ENCODE results near the gene NUDC. TPM values are rescaled to one million over a fixed set of nuclear protein-coding genes. Genes with fewer than 3 reads are reported as not detected.
"Not testable (repeated sequence)": the region's sequence is repeated elsewhere in the genome, so short reads cannot be mapped to it uniquely, and the experiment has no call there.

Gene NUDC
- total RNA-seq, 6 experiments from 2014 or later: 69.1 to 92.6 (median 87.6) TPM

GRCh38 chr1:26938659-26939025, 17.1 kb downstream of the NUDC start:
- no peaks in the 10 kb centered on the region for H3K9me3 Mint-ChIP-seq
- TF ChIP-seq CTCF (IDR thresholded peaks at IDR 0.05): no peak
- H3K36me3 Mint-ChIP-seq (ENCODE audit: low read depth): peaks cover 33% of the 10 kb centered on the region
- no peak overlapping the region; the same call in 1 of the 2 replicates for H3K27ac Mint-ChIP-seq
- no peak for DNase-seq
- H3K4me1 Mint-ChIP-seq (ENCODE audit: low read depth): peaks cover 14% of the 10 kb centered on the region
- H3K27me3 Mint-ChIP-seq (ENCODE audit: insufficient read depth): no peaks in the 10 kb centered on the region; the same call in 1 of the 2 replicates
- no peak overlapping the region for H3K4me3 Mint-ChIP-seq

GRCh38 chr1:26941311-26941710, 19.8 kb downstream of the NUDC start:
- no peaks in the 10 kb centered on the region; the same call in 1 of the 2 replicates for H3K27me3 Mint-ChIP-seq (ENCODE audit: insufficient read depth)
- H3K36me3 Mint-ChIP-seq (ENCODE audit: low read depth): peaks cover 39% of the 10 kb centered on the region
- no peak overlapping the region for H3K4me3 Mint-ChIP-seq
- TF ChIP-seq CTCF (IDR thresholded peaks at IDR 0.05): no peak
- H3K9me3 Mint-ChIP-seq: no peaks in the 10 kb centered on the region
- H3K27ac Mint-ChIP-seq: no peak overlapping the region
- peaks cover 14% of the 10 kb centered on the region for H3K4me1 Mint-ChIP-seq (ENCODE audit: low read depth)
- DNase-seq: no peak

GRCh38 chr1:26942656-26943055, 21.1 kb downstream of the NUDC start:
- no peak for TF ChIP-seq CTCF (IDR thresholded peaks at IDR 0.05)
- Mint-ChIP-seq H3K36me3 (ENCODE audit: low read depth) (peaks cover 41% of the 10 kb centered on the region), H3K4me3 (no peak overlapping the region), H3K9me3 (no peaks in the 10 kb centered on the region), H3K27me3 (ENCODE audit: insufficient read depth) (no peaks in the 10 kb centered on the region; the same call in 1 of the 2 replicates), H3K4me1 (ENCODE audit: low read depth) (peaks cover 14% of the 10 kb centered on the region), H3K27ac (no peak overlapping the region)
- DNase-seq: no peak

DNA sequence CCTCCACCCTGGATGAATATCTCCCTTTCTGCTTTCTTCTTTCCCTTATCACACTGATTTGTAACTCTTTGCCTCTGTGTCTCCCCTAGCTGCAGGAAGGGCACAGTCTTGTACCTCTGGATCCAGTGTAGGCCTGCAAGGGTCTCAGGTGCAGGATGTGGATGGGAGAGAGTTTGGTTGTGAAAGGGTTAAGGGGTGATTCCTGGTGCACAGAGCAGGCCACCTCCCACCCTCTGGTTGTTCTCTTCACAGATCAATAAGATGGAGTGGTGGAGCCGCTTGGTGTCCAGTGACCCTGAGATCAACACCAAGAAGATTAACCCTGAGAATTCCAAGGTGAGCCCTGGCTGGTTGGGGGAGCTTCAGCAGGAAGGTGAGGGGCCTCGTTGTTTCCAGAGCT, 23.6 kb downstream of the NUDC start:
- Mint-ChIP-seq H3K27ac (no peak overlapping the region), H3K9me3 (no peaks in the 10 kb centered on the region), H3K36me3 (ENCODE audit: low read depth) (peaks cover 33% of the 10 kb centered on the region), H3K4me3 (no peak overlapping the region), H3K27me3 (ENCODE audit: insufficient read depth) (no peaks in the 10 kb centered on the region; the same call in 1 of the 2 replicates), H3K4me1 (ENCODE audit: low read depth) (peaks cover 5% of the 10 kb centered on the region)
- no peak for TF ChIP-seq CTCF (IDR thresholded peaks at IDR 0.05)
- no peak for DNase-seq

DNA sequence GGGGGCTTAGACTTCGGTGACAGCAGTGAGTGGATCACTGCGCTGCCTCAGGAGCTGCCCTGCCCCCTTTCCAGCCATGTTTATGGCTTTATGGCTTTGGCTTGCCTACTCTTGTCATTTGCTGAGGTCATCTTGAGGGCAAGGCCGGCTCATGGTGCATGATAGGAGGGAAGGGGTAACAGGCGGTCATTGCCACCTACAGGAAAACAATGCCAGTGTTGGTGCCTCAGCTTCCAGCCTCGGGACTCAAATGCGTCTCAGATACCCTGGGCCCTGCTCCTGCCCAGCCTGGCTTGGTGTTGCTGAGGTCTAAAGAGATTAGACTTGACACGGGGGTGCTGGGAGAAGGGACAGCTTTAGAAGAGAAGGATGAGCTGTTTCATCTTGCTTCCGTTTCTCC, 24.2 kb downstream of the NUDC start:
- H3K36me3 Mint-ChIP-seq (ENCODE audit: low read depth): peaks cover 33% of the 10 kb centered on the region
- no peaks in the 10 kb centered on the region; the same call in 1 of the 2 replicates for H3K27me3 Mint-ChIP-seq (ENCODE audit: insufficient read depth)
- no peak for DNase-seq
- no peak overlapping the region for H3K27ac Mint-ChIP-seq
- H3K4me3 Mint-ChIP-seq: no peak overlapping the region
- H3K4me1 Mint-ChIP-seq (ENCODE audit: low read depth): no peaks in the 10 kb centered on the region; the same call in 1 of the 2 replicates
- H3K9me3 Mint-ChIP-seq: no peaks in the 10 kb centered on the region
- no peak for TF ChIP-seq CTCF (IDR thresholded peaks at IDR 0.05)

- Mint-ChIP-seq H3K27ac (no peak overlapping the region), H3K36me3 (ENCODE audit: low read depth) (peaks cover 33% of the 10 kb centered on the region)
Observed at GRCh38 chr1:26946270-26946669, 24.7 kb downstream of the NUDC start.

GRCh38 chr1:26948725-26949057, 27.1 kb downstream of the NUDC start:
- not testable (repeated sequence) for DNase-seq; H3K27me3 Mint-ChIP-seq (ENCODE audit: insufficient read depth); H3K9me3 Mint-ChIP-seq; H3K4me3 Mint-ChIP-seq; H3K27ac Mint-ChIP-seq; H3K4me1 Mint-ChIP-seq (ENCODE audit: low read depth)
- peaks cover 18% of the 10 kb centered on the region for H3K36me3 Mint-ChIP-seq (ENCODE audit: low read depth)

More at GRCh38 chr1:26946270-26946669, 24.7 kb downstream of the NUDC start:
- Mint-ChIP-seq H3K27me3 (ENCODE audit: insufficient read depth) (no peaks in the 10 kb centered on the region; the same call in 1 of the 2 replicates), H3K9me3 (no peaks in the 10 kb centered on the region), H3K4me3 (no peak overlapping the region), H3K4me1 (ENCODE audit: low read depth) (no peaks in the 10 kb centered on the region; the same call in 1 of the 2 replicates)
- TF ChIP-seq CTCF (IDR thresholded peaks at IDR 0.05): no peak
- no peak for DNase-seq

Data from HFFc6 (cell line).